GM18873 (cell line): Measurements from ENCODE around the gene KRTAP12-2.
"Not testable (repeated sequence)": the region's sequence is repeated elsewhere in the genome, so short reads cannot be mapped to it uniquely, and the experiment has no call there.

Experiments
- ATAC-seq: cut with Tn5 transposase; IDR thresholded peaks from one replicate; pipeline ENCODE4 v1.9.1; 2021; ENCODE audit warnings: mild to moderate bottlenecking, moderate library complexity, moderate number of reproducible peaks; ENCODE audit not compliant: unreplicated experiment, low FRiP score

The KRTAP12-2 gene

GRCh38 chr21:44686000-44686781, 19.5 kb upstream of the KRTAP12-2 start:
- no peak for ATAC-seq

GRCh38 chr21:44685050-44685449, 18.3 kb upstream of the KRTAP12-2 start:
- ATAC-seq: not testable (repeated sequence)

- no peak for ATAC-seq
Observed at GRCh38 chr21:44684483-44684882, 17.8 kb upstream of the KRTAP12-2 start.

- no peak for ATAC-seq
Observed at GRCh38 chr21:44684077-44684476, 17.4 kb upstream of the KRTAP12-2 start.

GRCh38 chr21:44682580-44683151, 15.9 kb upstream of the KRTAP12-2 start:
- ATAC-seq: no peak

- no peak for ATAC-seq
Observed at GRCh38 chr21:44681861-44682579, 15.3 kb upstream of the KRTAP12-2 start, which contains the start of gene KRTAP12-1. KRTAP12-1 (minus strand) TSS chr21:44682163; CDS start chr21:44682123, 40 bp downstream.

GRCh38 chr21:44681152-44681551, 14.4 kb upstream of the KRTAP12-2 start:
- no peak for ATAC-seq

- ATAC-seq: no peak
Observed at GRCh38 chr21:44677881-44678280, 11.2 kb upstream of the KRTAP12-2 start.

GRCh38 chr21:44671911-44672310, 5.2 kb upstream of the KRTAP12-2 start:
- ATAC-seq: no peak

GRCh38 chr21:44670642-44671432, 4.1 kb upstream of the KRTAP12-2 start:
- no peak for ATAC-seq

- no peak for ATAC-seq
Observed at GRCh38 chr21:44667612-44668011, 885 bp upstream of the KRTAP12-2 start.

- no peak for ATAC-seq
Observed at GRCh38 chr21:44664691-44665090, 2.0 kb downstream of the KRTAP12-2 start.

GRCh38 chr21:44661567-44661966, 5.2 kb downstream of the KRTAP12-2 start:
- ATAC-seq: not testable (repeated sequence)

GRCh38 chr21:44658913-44659595, 7.7 kb downstream of the KRTAP12-2 start:
- ATAC-seq: no peak

GRCh38 chr21:44658541-44658910, 8.2 kb downstream of the KRTAP12-2 start:
- ATAC-seq: no peak

GRCh38 chr21:44657635-44658540, 8.8 kb downstream of the KRTAP12-2 start, which contains the start of gene KRTAP12-3:
KRTAP12-3 (plus strand) TSS chr21:44657932; CDS start chr21:44657980, 48 bp downstream.
- no peak for ATAC-seq

- no peak for ATAC-seq
Observed at GRCh38 chr21:44656868-44657267, 9.9 kb downstream of the KRTAP12-2 start.

GRCh38 chr21:44654576-44655175, 12.1 kb downstream of the KRTAP12-2 start, which contains the start of gene KRTAP12-4:
KRTAP12-4 (minus strand) TSS chr21:44654659; CDS start chr21:44654614, 45 bp downstream.
- ATAC-seq: no peak
